Stimulated activated CD4-positive, alpha-beta T cell treated with anti-CD3 and anti-CD28 coated beads, Interleukin-1b, Interleukin-23, amount 100 ng/mL, for 24 hours (primary cell): ENCODE results near the gene IGSF3.

Experiments
- DNase-seq, 4 experiments: peaks; one replicate each; pipeline ENCODE4 v3.0.0-alpha.2; 2020; ENCODE audit warnings: low read depth in 4 of 4, low spot score in 1 of 4

Gene IGSF3

GRCh38 chr1:116667575-116668105 lies at the start of gene IGSF3:
TSS of gene IGSF3 (minus strand) at chr1:116667733. CDS start at chr1:116666326, 1,407 bp downstream.
- peak in 3 of 4 experiments; percentile 26 to 56 (median 32) for DNase-seq

GRCh38 chr1:116717318-116717717 lies 49.8 kb upstream of the IGSF3 start:
- DNase-seq, result no peak

- DNase-seq, result no peak
Observed at GRCh38 chr1:116716391-116716790, 48.9 kb upstream of the IGSF3 start.

- no peak for DNase-seq
Observed at GRCh38 chr1:116713474-116713873, 45.9 kb upstream of the IGSF3 start.

- no peak for DNase-seq
Observed at GRCh38 chr1:116712510-116712909, 45.0 kb upstream of the IGSF3 start.

- DNase-seq, result peak in 2 of 4 experiments; percentile 5 to 13
Observed at GRCh38 chr1:116711263-116711840, 43.8 kb upstream of the IGSF3 start.

- no peak for DNase-seq
Observed at GRCh38 chr1:116710420-116711262, 43.1 kb upstream of the IGSF3 start.

GRCh38 chr1:116709666-116710167 lies 42.2 kb upstream of the IGSF3 start:
- no peak for DNase-seq

GRCh38 chr1:116708255-116708900 lies 40.8 kb upstream of the IGSF3 start:
- no peak for DNase-seq

- no peak for DNase-seq
Observed at GRCh38 chr1:116706841-116707240, 39.3 kb upstream of the IGSF3 start.

GRCh38 chr1:116706123-116706522 lies 38.6 kb upstream of the IGSF3 start:
- DNase-seq, result no peak

- DNase-seq, result no peak
Observed at GRCh38 chr1:116704278-116704677, 36.7 kb upstream of the IGSF3 start.

- no peak for DNase-seq
Observed at GRCh38 chr1:116699605-116700004, 32.1 kb upstream of the IGSF3 start.

- DNase-seq, result no peak
Observed at GRCh38 chr1:116698244-116698595, 30.7 kb upstream of the IGSF3 start.

- no peak for DNase-seq
Observed at GRCh38 chr1:116697548-116698243, 30.2 kb upstream of the IGSF3 start.

GRCh38 chr1:116694524-116694923 lies 27.0 kb upstream of the IGSF3 start:
- DNase-seq, result no peak

- DNase-seq, result no peak
Observed at GRCh38 chr1:116693759-116694480, 26.4 kb upstream of the IGSF3 start.

- DNase-seq, result no peak
Observed at GRCh38 chr1:116692879-116693278, 25.3 kb upstream of the IGSF3 start.

GRCh38 chr1:116690849-116691406 lies 23.4 kb upstream of the IGSF3 start:
- DNase-seq, result no peak

GRCh38 chr1:116690396-116690848 lies 22.9 kb upstream of the IGSF3 start:
- DNase-seq, result no peak
